ENCODE results near the gene DNM2. TPM values are rescaled to one million over a fixed set of nuclear protein-coding genes. Genes with fewer than 3 reads are reported as not detected.
A peak's percentile ranks its signal among the peaks of the same experiment; 100 is the strongest.

The DNM2 gene
- total and polyA plus RNA-seq, 9 of the 15 experiments (the other 6 are each of a cell fraction or from before 2014, with no cell fraction given): 2.2 to 161 (median 72.6) TPM

GRCh38 chr19:10864538-10864899, 146.6 kb downstream of the DNM2 start (continued):
- TF ChIP-seq RCOR1 (IDR thresholded peaks at IDR 0.05; ENCODE audit: borderline replicate concordance in 1 of 2, low read depth in 2 of 2, low read length in 2 of 2) (peak in 1 of 2 experiments; percentile 75; a peak in 2 of 4 replicates), NFATC3 (IDR thresholded peaks at IDR 0.05) (peak; percentile 25; the same call in 1 of the 2 replicates), PRDM10 (IDR thresholded peaks at IDR 0.05; ENCODE audit: partially characterized antibody) (peak; percentile 15), TFE3 (CRISPR knock-in tag; IDR thresholded peaks at IDR 0.05) (no peak), CREB1 (IDR thresholded peaks at IDR 0.05) (no peak), CREB1 (CRISPR knock-in tag; IDR thresholded peaks at IDR 0.05) (0 out of 2 replicates have a peak, but pooled peaks have one; percentile 23), SRF (CRISPR knock-in tag; IDR thresholded peaks at IDR 0.05) (peak in 1 of 2 experiments; percentile 43; a peak in 1 of 4 replicates), HDGF (IDR thresholded peaks at IDR 0.05) (peak; percentile 65; the same call in 1 of the 2 replicates), ZBTB2 (IDR thresholded peaks at IDR 0.05) (no peak), NBN (IDR thresholded peaks at IDR 0.05; ENCODE audit: low read depth) (peak; percentile 70; the same call in 1 of the 2 replicates), PBX2 (CRISPR knock-in tag; IDR thresholded peaks at IDR 0.05; ENCODE audit: low read depth) (no peak), PBX2 (tag; conservative IDR thresholded peaks at IDR 0.05; ENCODE audit: low read depth) (no peak), KAT7 (CRISPR knock-in tag; IDR thresholded peaks at IDR 0.05; ENCODE audit: borderline replicate concordance) (0 out of 2 replicates have a peak, but pooled peaks have one; percentile 46), HDAC2 (IDR thresholded peaks at IDR 0.05) (0 out of 2 replicates have a peak, but pooled peaks have one; percentile 3), BMI1 (IDR thresholded peaks at IDR 0.05; ENCODE audit: low read length) (no peak), TOE1 (IDR thresholded peaks at IDR 0.05; ENCODE audit: borderline replicate concordance) (0 out of 2 replicates have a peak, but pooled peaks have one; percentile 14), TOE1 (CRISPR knock-in tag; IDR thresholded peaks at IDR 0.05; ENCODE audit: borderline replicate concordance, low read depth) (no peak), RBM34 (IDR thresholded peaks at IDR 0.05; ENCODE audit: borderline replicate concordance, insufficient read depth, low read length) (no peak)
